Measurements from ENCODE around the gene OTOS.

The OTOS gene

DNA sequence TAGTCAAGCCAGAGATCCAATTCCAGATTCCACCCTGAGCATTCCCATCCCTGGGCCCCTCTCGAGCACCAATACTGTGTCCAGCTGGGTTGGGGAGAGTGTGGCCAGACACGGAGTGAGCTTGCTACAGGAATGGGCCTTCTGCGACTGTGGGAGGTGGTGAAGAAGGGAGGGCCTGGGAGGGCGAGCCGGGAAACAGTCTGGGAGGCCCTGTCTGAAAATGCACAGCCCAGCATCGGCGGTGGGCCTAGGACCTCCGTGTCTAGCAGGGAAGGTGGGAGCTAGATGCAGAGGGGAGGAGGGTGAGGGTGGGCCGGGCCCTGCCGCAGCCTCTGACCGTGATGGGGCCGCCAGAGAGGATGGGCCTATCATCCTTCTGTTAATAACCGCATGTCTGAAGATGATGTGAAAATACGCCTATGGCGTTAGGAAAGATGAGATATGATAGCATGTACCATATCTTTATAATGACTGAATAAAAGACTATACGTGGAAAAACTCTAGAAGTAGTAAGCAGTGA is 1.9 kb upstream of the OTOS start:
- Histone ChIP-seq H3K27me3 (ENCODE audit: control insufficient read depth in 1 of 2, insufficient read depth in 2 of 2, low read length in 2 of 2) (peaks cover 8 to 10% of the 10 kb centered on the region in 2 donors), H3K9ac (ENCODE audit: low read length in 2 of 2) (no peak overlapping the region), H3K4me1 (ENCODE audit: control insufficient read depth, insufficient read depth, low read length) (no peaks in the 10 kb centered on the region), H3K9me3 (ENCODE audit: control insufficient read depth in 2 of 2, low read length in 2 of 2) (no peaks in the 10 kb centered on the region), H3K36me3 (ENCODE audit: control insufficient read depth in 2 of 2, insufficient read depth in 2 of 2, low read length in 2 of 2) (no peaks in the 10 kb centered on the region), H3K4me3 (ENCODE audit: low read length in 2 of 2) (no peak overlapping the region), H3K27ac (ENCODE audit: low read length) (no peak overlapping the region)

DNA sequence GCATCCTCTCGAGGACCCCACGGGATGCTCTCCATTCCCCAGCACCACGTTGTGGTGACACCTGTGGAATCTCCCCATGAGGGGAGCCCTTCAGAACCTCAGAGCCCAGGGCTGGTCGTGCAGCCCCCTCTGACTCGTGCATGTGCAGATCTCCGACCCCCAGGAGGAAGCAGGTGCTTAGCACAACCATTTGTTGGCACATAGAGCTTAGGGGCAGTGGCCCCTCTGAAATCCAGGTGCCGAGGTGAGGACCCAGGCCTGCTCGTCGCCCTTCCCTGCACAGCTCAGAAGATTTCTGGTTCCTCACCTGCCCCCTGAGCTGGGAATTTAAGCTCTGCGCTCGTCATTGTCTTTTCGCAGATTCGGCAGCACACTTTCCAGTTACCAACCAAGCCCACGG is 1.3 kb upstream of the OTOS start:
- Histone ChIP-seq H3K27ac (ENCODE audit: low read length) (no peak overlapping the region), H3K9me3 (ENCODE audit: control insufficient read depth in 2 of 2, low read length in 2 of 2) (no peaks in the 10 kb centered on the region), H3K27me3 (ENCODE audit: control insufficient read depth in 1 of 2, insufficient read depth in 2 of 2, low read length in 2 of 2) (peaks cover 8 to 10% of the 10 kb centered on the region in 2 donors)

DNA sequence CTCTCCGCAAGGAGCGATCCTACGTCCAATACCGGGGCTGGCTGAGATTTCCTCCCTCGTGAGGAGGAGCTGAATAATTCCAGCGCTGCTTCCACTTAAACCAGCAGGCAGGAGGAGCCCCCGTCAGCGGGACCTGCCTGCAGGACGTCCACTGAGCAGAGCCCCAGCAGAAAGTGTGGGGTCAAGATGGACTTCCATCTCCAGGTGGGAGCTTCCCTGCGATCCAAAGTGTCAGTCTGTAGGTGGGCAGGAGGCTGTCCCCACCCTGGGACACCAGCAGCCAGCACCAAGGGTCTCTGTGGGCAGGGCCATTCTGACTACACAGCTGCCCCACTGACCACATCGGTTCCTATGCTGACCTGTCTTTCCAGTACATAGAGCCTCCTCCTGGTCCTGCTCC is 462 bp upstream of the OTOS start:
- no peak overlapping the region for H3K9ac ChIP-seq (ENCODE audit: low read length in 2 of 2)
- H3K4me1 ChIP-seq (ENCODE audit: control insufficient read depth, insufficient read depth, low read length) = peaks cover 6% of the 10 kb centered on the region
- H3K27me3 ChIP-seq (ENCODE audit: control insufficient read depth in 1 of 2, insufficient read depth in 2 of 2, low read length in 2 of 2) = peaks cover 5 to 10% of the 10 kb centered on the region in 2 donors
- no peak overlapping the region for H3K27ac ChIP-seq (ENCODE audit: low read length)
- H3K4me3 ChIP-seq (ENCODE audit: low read length in 2 of 2) = no peak overlapping the region
- H3K9me3 ChIP-seq (ENCODE audit: control insufficient read depth in 2 of 2, low read length in 2 of 2) = no peaks in the 10 kb centered on the region
- no peaks in the 10 kb centered on the region for H3K36me3 ChIP-seq (ENCODE audit: control insufficient read depth in 2 of 2, insufficient read depth in 2 of 2, low read length in 2 of 2)

More for the DNA sequence above, 1.3 kb upstream of the OTOS start:
- no peak overlapping the region for H3K4me3 ChIP-seq (ENCODE audit: low read length in 2 of 2)
- H3K36me3 ChIP-seq (ENCODE audit: control insufficient read depth in 2 of 2, insufficient read depth in 2 of 2, low read length in 2 of 2) = no peaks in the 10 kb centered on the region
- H3K4me1 ChIP-seq (ENCODE audit: control insufficient read depth, insufficient read depth, low read length) = peaks cover 4% of the 10 kb centered on the region
- H3K9ac ChIP-seq (ENCODE audit: low read length in 2 of 2) = no peak overlapping the region

DNA sequence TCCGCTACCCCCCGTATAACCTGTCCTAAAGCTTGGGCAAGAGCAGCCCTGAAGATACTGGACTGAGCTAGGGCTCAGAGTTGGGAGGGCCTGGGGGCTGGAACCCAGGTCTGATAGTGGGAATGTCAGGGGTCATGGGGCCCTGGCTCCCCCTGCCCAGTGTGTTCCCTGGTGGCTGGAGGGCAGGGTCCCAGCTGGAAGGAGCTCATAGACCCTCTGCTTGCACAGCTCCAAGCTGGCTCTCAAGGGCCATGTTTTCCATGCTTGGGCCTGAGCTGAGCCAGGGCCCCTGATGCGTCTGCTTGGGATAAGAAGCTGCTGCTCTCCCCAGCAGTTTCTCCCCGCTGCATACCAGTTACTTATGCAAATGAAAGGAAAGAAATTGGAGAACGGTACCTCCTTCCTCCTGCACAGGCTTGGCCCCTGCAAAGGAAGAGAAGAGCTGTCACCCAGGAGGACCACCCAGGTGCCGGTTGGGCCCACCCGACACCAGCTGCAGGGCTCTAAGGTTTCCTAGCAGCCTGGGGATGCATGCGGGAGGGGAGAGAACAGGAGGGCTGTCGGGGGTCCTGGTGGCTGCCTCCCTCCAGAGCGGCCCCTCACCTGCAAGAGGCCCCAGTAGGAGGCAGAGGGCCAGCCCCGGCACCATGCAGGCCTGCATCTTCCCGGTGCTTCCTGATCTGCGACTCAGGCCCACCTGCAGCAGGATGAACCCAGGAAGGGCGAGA is 628 bp downstream of the OTOS start:
- H3K4me3 ChIP-seq (ENCODE audit: low read length in 2 of 2) = no peak overlapping the region
- H3K9ac ChIP-seq (ENCODE audit: low read length in 2 of 2) = no peak overlapping the region
- peaks cover 15% of the 10 kb centered on the region for H3K4me1 ChIP-seq (ENCODE audit: control insufficient read depth, insufficient read depth, low read length)
- no peak overlapping the region for H3K27ac ChIP-seq (ENCODE audit: low read length)
- no peaks in the 10 kb centered on the region for H3K36me3 ChIP-seq (ENCODE audit: control insufficient read depth in 2 of 2, insufficient read depth in 2 of 2, low read length in 2 of 2)
- H3K9me3 ChIP-seq (ENCODE audit: control insufficient read depth in 2 of 2, low read length in 2 of 2) = no peaks in the 10 kb centered on the region
- H3K27me3 ChIP-seq (ENCODE audit: control insufficient read depth in 1 of 2, insufficient read depth in 2 of 2, low read length in 2 of 2) = peaks cover 5 to 8% of the 10 kb centered on the region in 2 donors

DNA sequence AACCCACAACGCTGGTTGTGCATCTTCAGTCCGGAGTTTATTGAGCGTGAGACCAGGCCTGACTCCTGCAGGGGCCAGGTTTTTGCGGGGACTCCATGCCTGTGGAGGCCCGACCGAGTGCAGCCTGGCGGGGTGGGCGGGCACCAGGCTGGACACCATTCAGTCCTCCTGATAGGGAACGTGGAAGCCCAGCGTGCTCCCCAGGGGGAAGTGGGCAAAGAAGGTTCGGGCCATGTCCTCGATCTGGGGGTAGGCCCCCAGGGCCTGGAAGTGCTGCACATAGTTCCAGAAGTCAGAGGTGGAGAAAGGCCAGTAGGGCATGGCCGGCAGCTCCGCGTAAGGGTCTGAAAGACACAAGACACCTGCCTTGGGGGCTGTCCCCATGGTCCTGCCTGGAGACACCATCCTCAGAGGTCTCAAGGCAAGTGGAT is 1.4 kb downstream of the OTOS start:
- Histone ChIP-seq H3K4me3 (ENCODE audit: low read length in 2 of 2) (no peak overlapping the region), H3K9me3 (ENCODE audit: control insufficient read depth in 2 of 2, low read length in 2 of 2) (no peaks in the 10 kb centered on the region), H3K27me3 (ENCODE audit: control insufficient read depth in 1 of 2, insufficient read depth in 2 of 2, low read length in 2 of 2) (peaks cover 5 to 6% of the 10 kb centered on the region in 2 donors), H3K4me1 (ENCODE audit: control insufficient read depth, insufficient read depth, low read length) (peaks cover 23% of the 10 kb centered on the region), H3K9ac (ENCODE audit: low read length in 2 of 2) (no peak overlapping the region), H3K36me3 (ENCODE audit: control insufficient read depth in 2 of 2, insufficient read depth in 2 of 2, low read length in 2 of 2) (no peaks in the 10 kb centered on the region), H3K27ac (ENCODE audit: low read length) (no peak overlapping the region)

DNA sequence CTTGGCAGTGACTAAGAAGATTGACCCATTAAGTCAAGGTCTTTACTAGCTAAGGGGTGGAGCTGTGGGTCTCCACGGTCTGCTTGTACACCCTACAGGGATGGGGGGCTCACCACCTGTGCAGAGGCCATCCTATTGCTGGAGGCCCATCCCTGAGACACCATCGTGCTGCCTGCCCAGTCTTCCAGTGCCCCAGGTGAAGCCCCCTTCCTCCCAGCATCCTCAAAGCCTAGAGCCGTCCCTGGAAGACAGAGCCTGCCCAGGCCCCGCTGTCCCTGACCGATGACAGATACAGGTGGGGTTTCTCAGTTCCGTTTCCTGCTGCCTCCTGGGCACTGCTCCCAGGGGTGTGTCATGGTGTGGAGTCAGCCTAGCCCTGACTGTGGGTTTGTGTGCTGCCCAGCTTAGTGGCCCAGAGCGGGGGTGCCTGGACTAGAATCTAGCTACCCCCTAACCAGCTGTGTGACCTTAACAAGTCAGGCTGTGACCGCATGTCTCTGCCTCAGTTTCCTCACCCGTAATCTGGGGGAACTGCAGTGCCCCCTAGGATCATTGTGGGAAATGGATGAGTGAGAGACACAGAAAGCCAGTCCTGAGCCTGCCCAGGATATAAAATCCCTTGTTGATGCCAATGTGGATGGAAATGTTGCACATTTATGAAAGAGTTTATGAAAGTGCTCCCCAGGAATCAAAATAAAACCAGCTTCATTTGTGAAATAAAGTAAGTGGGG is 2.0 kb downstream of the OTOS start:
- peaks cover 0 to 5% of the 10 kb centered on the region in 2 donors for H3K36me3 ChIP-seq (ENCODE audit: control insufficient read depth in 2 of 2, insufficient read depth in 2 of 2, low read length in 2 of 2)
- H3K4me3 ChIP-seq (ENCODE audit: low read length in 2 of 2) = no peak overlapping the region
- no peak overlapping the region for H3K27ac ChIP-seq (ENCODE audit: low read length)
- H3K4me1 ChIP-seq (ENCODE audit: control insufficient read depth, insufficient read depth, low read length) = peaks cover 23% of the 10 kb centered on the region
- H3K9me3 ChIP-seq (ENCODE audit: control insufficient read depth in 2 of 2, low read length in 2 of 2) = no peaks in the 10 kb centered on the region
- no peak overlapping the region for H3K9ac ChIP-seq (ENCODE audit: low read length in 2 of 2)
- peaks cover 3 to 5% of the 10 kb centered on the region in 2 donors for H3K27me3 ChIP-seq (ENCODE audit: control insufficient read depth in 1 of 2, insufficient read depth in 2 of 2, low read length in 2 of 2)

DNA sequence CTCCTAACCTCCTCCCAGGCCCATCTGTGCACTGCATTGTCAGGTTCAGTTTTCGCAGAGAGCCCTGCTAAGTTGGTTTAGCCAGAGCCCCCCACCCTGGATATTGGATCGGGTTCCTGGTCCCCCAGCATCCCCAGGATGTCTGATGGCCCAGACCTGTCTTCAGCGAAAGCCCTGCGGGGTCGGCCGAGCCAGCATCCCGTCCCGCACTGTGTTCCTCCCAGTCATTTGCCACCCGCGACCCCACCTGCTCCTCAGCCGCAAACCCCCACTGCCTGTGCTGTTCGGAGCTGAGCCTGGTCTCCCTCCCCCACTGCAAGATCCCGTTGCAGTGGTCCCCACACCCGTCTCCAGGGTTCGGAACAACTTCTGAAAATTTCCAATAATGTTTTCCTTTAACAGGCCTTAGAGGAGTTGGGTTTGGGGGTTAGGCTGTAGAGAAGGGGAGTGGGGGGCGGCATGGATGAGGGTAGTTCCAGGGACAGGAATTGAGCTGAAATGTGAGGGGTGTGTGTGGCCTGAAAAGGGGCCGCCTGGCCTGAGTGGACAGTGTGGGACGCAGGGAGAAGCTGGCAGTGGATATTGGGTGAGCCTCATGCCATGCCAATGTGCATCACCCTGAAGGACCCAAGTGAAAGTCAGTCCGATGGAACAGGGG is 2.7 kb downstream of the OTOS start:
- H3K36me3 ChIP-seq (ENCODE audit: control insufficient read depth in 2 of 2, insufficient read depth in 2 of 2, low read length in 2 of 2) = peaks cover 1 to 11% of the 10 kb centered on the region in 2 donors
- H3K4me1 ChIP-seq (ENCODE audit: control insufficient read depth, insufficient read depth, low read length) = peaks cover 23% of the 10 kb centered on the region
- H3K27ac ChIP-seq (ENCODE audit: low read length) = no peak overlapping the region
- no peaks in the 10 kb centered on the region for H3K9me3 ChIP-seq (ENCODE audit: control insufficient read depth in 2 of 2, low read length in 2 of 2)
- no peak overlapping the region for H3K9ac ChIP-seq (ENCODE audit: low read length in 2 of 2)
- H3K27me3 ChIP-seq (ENCODE audit: control insufficient read depth in 1 of 2, insufficient read depth in 2 of 2, low read length in 2 of 2) = no peaks in the 10 kb centered on the region
- no peak overlapping the region for H3K4me3 ChIP-seq (ENCODE audit: low read length in 2 of 2)

DNA sequence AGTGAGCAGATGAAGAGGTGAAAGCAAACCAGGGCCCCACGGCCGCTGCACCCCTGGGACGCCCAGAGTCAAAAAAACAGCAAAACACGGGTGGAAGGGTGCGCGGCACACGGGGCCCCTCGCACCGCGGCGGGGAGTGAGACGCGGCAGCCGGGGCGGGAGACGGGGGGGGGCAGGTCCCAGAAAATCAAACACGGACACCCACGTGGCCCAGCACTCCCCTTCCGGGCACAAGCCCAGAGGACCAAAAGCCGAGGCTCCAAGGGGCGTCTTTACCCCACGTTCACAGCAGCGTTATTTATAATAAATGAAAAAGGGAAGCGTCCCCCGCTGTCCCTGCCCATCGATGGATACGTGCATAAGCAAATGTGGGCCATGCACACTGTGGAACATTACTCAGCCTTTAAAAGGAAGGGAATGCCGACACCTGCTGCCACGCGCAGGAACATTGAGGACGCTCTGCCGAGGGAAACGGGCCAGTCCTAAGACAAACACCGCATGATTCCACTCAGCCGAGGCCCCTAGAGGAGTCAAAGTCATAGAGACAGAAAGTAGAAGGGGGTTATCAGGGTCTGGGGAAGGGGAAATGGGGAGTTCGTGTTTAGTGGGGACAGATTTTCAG is 3.7 kb downstream of the OTOS start:
- Histone ChIP-seq H3K9ac (ENCODE audit: low read length in 2 of 2) (peak overlapping the region; percentile 21 to 80), H3K4me1 (ENCODE audit: control insufficient read depth, insufficient read depth, low read length) (peaks cover 23% of the 10 kb centered on the region), H3K36me3 (ENCODE audit: control insufficient read depth in 2 of 2, insufficient read depth in 2 of 2, low read length in 2 of 2) (peaks cover 8 to 20% of the 10 kb centered on the region in 2 donors), H3K27me3 (ENCODE audit: control insufficient read depth in 1 of 2, insufficient read depth in 2 of 2, low read length in 2 of 2) (no peaks in the 10 kb centered on the region), H3K4me3 (ENCODE audit: low read length in 2 of 2) (peak overlapping the region; percentile 51 to 93), H3K9me3 (ENCODE audit: control insufficient read depth in 2 of 2, low read length in 2 of 2) (no peaks in the 10 kb centered on the region), H3K27ac (ENCODE audit: low read length) (no peak overlapping the region)

DNA sequence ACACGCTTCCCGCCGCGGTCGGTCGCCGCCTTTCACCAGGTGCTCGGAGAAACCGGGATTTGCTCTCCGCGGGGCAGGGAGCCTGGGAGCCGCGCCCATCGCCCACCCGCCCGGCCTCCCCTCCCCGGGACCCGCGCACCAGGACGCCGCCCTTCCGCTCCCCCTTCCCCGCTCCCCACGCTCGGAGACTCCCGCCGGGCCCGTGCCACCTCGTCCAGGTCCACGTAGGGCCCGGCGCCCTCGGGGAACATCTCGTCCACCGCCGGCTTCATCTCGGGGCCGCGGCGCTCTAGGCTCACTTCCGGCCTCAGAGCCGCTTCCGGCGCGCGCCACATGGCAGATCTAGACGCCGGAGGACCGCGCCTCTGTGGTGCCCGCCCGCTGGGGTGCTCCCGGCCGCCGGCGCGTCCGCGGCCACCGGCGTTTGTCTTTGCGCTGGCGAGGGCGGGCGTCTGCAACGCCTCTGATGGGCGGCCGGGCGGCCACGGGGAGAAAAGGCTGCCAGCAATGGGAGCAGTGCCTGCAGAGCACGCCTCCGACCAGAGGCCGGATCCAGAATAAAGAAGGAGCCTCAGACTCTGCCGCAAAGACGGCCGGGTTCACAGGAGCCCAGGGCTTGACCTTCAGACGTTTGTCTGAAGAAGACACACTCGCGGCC is 4.3 kb downstream of the OTOS start, which contains the start of gene COPS9:
Gene COPS9, minus strand, starts transcription at position 293 of the 658 bp plus-strand sequence. Its CDS starts 21 bp downstream, at position 272.
- Histone ChIP-seq H3K27me3 (ENCODE audit: control insufficient read depth in 1 of 2, insufficient read depth in 2 of 2, low read length in 2 of 2) (no peaks in the 10 kb centered on the region), H3K27ac (ENCODE audit: low read length) (peak within 1 kb of the TSS; percentile 18), H3K4me1 (ENCODE audit: control insufficient read depth, insufficient read depth, low read length) (peaks cover 23% of the 10 kb centered on the region), H3K9me3 (ENCODE audit: control insufficient read depth in 2 of 2, low read length in 2 of 2) (no peaks in the 10 kb centered on the region), H3K36me3 (ENCODE audit: control insufficient read depth in 2 of 2, insufficient read depth in 2 of 2, low read length in 2 of 2) (peaks cover 14 to 26% of the 10 kb centered on the region in 2 donors), H3K9ac (ENCODE audit: low read length in 2 of 2) (peak within 1 kb of the TSS; percentile 80 to 93), H3K4me3 (ENCODE audit: low read length in 2 of 2) (peak within 1 kb of the TSS; percentile 78 to 93)

DNA sequence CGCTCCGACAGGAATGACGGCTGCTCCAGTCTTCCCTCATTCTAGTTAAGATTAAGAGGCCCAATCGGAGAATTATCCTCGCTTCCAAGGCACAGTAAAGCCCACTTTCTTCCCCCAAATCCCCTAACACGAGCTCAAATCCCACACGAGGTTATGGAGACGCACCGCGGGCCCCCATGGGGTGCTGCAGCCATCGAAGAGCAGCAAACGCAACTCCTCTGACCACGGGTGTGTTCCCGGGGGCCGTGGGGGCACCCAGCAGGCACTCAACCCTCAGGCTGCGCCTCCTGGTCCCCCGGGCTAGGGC is 4.8 kb downstream of the OTOS start:
- Histone ChIP-seq H3K4me1 (ENCODE audit: control insufficient read depth, insufficient read depth, low read length) (peaks cover 23% of the 10 kb centered on the region), H3K27ac (ENCODE audit: low read length) (peak overlapping the region; percentile 18), H3K9ac (ENCODE audit: low read length in 2 of 2) (peak overlapping the region; percentile 80 to 93), H3K36me3 (ENCODE audit: control insufficient read depth in 2 of 2, insufficient read depth in 2 of 2, low read length in 2 of 2) (peaks cover 17 to 30% of the 10 kb centered on the region in 2 donors), H3K4me3 (ENCODE audit: low read length in 2 of 2) (peak overlapping the region; percentile 78 to 93), H3K27me3 (ENCODE audit: control insufficient read depth in 1 of 2, insufficient read depth in 2 of 2, low read length in 2 of 2) (no peaks in the 10 kb centered on the region), H3K9me3 (ENCODE audit: control insufficient read depth in 2 of 2, low read length in 2 of 2) (no peaks in the 10 kb centered on the region)

Data from stomach smooth muscle (tissue), 2 donors.